WI38 (cell line): ENCODE results near the gene ARHGAP8.

Experiments
- H3K4me3 ChIP-seq: 2 replicates; pipeline ENCODE4 v1.5.1; 2011; ENCODE audit warnings: low read depth, mild to moderate bottlenecking, control low read depth, low read length
- CTCF ChIP-seq: IDR thresholded peaks from 2 replicates; pipeline ENCODE4 v1.5.1; 2012; ENCODE audit warnings: low read depth, mild to moderate bottlenecking, control low read depth, low read length

The ARHGAP8 gene

GRCh38 chr22:44786136-44786535 is 33.8 kb downstream of the ARHGAP8 start:
- TF ChIP-seq CTCF = no peak
- H3K4me3 ChIP-seq = no peak overlapping the region

GRCh38 chr22:44786610-44787009 is 34.2 kb downstream of the ARHGAP8 start:
- H3K4me3 ChIP-seq = no peak overlapping the region
- TF ChIP-seq CTCF = no peak

GRCh38 chr22:44787832-44788231 is 35.5 kb downstream of the ARHGAP8 start:
- no peak for TF ChIP-seq CTCF
- H3K4me3 ChIP-seq = no peak overlapping the region

GRCh38 chr22:44793106-44793505 is 40.7 kb downstream of the ARHGAP8 start:
- TF ChIP-seq CTCF = no peak
- H3K4me3 ChIP-seq = no peak overlapping the region

GRCh38 chr22:44793506-44794172 is 41.3 kb downstream of the ARHGAP8 start:
- TF ChIP-seq CTCF = no peak
- no peak overlapping the region for H3K4me3 ChIP-seq

GRCh38 chr22:44795701-44796630 is 43.6 kb downstream of the ARHGAP8 start:
- no peak for TF ChIP-seq CTCF
- no peak overlapping the region for H3K4me3 ChIP-seq

- no peak for TF ChIP-seq CTCF
- no peak overlapping the region for H3K4me3 ChIP-seq
Observed at GRCh38 chr22:44797181-44797725, 44.9 kb downstream of the ARHGAP8 start.
